ENCODE measurements around the gene RAB36.

The RAB36 gene

GRCh38 chr22:23138584-23139435 is 6.5 kb upstream of the RAB36 start:
- DNase-seq, result no peak

DNA sequence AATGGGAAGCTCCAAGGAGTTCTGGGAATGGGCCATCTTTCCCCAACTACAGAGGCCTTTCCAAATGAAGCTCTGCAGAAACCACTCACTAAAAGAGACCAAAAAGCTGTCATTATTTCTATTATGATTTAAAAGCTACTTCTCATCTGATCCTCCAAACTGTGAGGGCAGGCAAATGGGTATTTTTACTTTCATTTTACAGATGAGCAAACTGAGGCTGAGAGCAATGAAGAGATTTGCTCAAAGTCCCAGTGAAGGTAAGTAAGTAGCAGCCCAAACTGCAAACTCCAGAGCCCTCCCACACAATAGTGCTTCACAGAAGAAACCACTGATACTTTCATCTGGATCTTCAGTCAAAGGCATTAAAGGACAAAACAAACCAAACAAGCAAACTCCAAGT is 4.9 kb upstream of the RAB36 start:
- no peak for DNase-seq

GRCh38 chr22:23142546-23143105 is 2.7 kb upstream of the RAB36 start:
- no peak for DNase-seq

DNA sequence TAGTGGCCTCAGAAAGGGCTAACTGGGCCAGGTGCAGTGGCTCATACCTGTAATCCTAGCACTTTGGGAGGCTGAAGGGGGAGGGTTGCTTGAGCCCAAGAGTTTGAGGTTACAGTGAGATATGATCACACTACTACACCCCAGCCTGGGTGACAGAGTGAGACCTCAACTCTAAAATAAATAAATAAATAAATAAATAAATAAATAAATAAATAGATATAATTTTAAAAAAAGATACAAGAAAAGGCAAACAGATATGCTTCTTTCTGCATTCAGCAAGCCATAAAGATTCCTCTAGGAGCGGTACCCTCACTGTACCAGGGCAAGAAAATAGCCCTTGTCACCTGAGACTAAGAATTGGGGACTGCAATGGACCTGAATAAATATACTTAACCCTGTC is 2.2 kb upstream of the RAB36 start:
- DNase-seq, result no peak

- DNase-seq, result no peak
These were observed 845 bp upstream of the RAB36 start for GRCh38 chr22:23144432-23144831.

GRCh38 chr22:23145878-23146470 is 697 bp downstream of the RAB36 start:
- no peak for DNase-seq

DNA sequence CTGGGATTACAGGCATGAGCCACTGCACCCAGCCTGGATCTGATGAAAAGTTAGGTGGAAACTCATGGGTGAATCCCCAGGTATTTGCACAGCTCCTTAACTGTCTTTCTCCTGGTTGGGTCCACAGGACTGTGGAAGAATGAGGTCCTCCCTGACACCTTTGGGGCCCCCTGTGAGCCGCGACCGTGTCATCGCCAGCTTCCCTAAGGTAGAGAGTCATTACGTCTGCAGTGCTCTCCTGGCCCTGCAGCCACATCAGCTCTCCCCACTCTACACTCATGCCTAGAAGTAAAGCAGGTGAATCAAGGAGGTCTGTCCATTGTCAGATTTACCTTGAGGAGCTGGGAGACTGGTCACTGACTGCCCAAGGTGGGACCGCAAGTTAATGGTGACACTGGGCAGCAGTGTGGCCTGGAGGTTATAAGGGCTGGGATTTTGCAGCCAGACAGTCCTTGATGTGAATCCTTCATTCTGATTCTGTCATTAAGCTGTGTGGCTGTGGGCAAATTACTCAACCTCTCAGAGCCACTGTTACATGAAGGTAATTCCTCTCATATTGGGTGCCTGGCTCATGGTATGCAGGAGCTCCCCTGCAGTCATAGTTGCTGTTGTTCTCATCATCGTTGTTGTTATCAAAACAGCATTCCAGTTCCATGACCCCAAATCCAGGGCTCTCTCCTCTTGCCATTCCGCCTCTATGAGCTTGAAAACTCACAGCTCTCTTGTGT is 1.4 kb downstream of the RAB36 start:
- DNase-seq, result no peak

GRCh38 chr22:23147617-23148387 is 2.5 kb downstream of the RAB36 start:
- DNase-seq, result no peak

DNA sequence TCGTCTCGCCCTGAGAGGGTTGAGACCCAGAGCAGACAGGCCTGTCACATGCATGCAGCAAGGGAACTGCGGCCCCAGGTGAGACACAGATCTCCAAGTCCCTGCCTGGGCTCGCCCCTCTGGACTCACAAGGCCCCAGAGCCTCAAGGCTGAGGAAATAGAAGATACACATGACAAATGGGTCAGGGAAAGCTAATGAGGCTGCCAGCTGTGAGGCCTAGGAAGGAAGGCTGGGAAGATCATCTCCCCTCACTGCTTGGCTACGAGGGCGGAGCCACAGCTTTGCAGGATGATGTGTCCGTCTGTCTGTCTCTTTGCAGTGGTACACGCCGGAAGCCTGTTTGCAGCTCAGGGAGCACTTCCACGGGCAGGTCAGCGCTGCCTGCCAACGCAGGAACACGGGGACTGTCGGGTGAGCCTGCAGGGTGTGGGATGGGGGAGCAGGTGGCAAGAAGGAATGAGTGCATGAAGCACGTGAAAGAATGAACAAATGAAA is 4.5 kb downstream of the RAB36 start:
- DNase-seq, result no peak

- no peak for DNase-seq
These were observed 5.5 kb downstream of the RAB36 start for GRCh38 chr22:23150762-23151161.

- DNase-seq, result no peak
These were observed 6.5 kb downstream of the RAB36 start for GRCh38 chr22:23151827-23152226.

GRCh38 chr22:23152238-23153114 is 7.2 kb downstream of the RAB36 start:
- DNase-seq, result no peak

DNA sequence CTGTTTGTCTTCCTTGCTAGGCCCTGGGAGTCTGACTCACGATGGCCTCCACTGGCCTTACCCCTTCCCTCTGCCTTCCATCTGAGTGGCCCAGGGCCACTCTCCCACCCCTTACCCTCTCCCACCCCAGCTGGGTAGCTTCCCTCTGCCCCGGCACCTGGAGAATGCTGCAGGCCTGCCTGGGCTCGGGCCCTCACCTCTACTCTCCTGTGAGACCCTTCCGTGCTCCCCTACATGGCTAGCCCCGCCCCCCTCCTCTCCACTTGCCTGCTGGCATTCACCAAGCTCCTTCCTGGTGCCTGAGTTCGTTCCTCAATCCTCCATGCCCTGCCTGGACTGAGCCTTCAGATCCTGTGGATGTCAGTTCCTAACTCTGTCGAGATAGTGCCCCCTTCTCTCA is 8.7 kb downstream of the RAB36 start:
- DNase-seq, result no peak

DNA sequence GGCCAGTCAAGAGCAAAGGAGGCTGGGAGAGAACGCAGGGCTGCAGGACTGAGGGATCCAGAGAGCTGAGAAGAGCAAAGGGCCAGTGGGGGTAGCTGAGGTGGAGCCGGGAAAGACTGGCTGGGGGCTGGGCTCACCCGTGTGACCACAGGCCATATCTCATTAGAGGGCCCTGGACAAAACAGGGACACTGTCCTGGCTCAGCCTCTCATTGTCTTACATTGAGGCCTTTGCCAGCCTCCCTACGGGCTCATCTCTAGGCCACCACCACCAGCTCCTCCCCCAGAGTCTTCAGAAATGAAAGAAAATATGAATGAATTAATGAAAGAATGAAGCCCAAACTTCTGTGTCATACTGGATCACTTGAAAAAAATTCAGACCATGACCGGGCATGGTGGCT is 9.2 kb downstream of the RAB36 start:
- no peak for DNase-seq

DNA sequence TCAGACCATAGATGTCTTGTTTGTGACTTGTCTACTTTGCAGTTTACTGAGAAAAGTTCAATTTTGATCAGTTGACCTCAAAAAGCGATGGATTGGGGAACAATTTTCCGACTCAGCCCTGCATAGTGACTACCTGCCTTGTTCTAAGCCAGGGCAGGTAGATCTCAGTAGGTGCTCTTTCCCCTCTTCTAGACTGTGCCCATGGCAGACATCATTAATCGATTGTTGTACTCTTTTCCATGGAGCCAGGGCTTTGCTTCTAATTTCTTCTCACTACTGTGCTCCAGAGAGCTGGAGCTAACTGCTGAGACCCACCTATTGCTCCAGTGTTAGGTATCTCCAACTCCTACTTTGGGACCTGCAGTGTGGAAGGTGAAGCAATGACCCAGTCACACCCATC is 9.9 kb downstream of the RAB36 start:
- no peak for DNase-seq

DNA sequence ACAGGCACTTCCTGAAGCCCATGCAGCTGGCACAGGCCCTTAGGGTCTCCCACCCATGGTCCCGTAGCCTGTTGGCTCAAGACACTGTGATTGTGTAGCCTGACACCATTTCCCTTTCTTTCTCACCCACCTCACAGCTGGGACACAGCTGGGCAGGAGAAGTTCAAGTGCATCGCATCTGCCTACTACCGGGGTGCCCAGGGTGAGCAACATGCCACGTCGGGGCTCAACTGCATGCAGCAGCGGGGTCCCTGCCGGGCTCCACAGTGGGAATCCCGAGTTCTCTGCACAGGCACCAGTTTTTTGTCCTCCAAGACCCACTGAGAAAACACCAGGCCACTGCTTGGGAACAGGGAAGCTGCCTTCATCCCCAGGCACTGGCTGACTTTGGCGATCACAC is 10.6 kb downstream of the RAB36 start:
- DNase-seq, result no peak

GRCh38 chr22:23156286-23156685 is 11.0 kb downstream of the RAB36 start:
- no peak for DNase-seq

DNA sequence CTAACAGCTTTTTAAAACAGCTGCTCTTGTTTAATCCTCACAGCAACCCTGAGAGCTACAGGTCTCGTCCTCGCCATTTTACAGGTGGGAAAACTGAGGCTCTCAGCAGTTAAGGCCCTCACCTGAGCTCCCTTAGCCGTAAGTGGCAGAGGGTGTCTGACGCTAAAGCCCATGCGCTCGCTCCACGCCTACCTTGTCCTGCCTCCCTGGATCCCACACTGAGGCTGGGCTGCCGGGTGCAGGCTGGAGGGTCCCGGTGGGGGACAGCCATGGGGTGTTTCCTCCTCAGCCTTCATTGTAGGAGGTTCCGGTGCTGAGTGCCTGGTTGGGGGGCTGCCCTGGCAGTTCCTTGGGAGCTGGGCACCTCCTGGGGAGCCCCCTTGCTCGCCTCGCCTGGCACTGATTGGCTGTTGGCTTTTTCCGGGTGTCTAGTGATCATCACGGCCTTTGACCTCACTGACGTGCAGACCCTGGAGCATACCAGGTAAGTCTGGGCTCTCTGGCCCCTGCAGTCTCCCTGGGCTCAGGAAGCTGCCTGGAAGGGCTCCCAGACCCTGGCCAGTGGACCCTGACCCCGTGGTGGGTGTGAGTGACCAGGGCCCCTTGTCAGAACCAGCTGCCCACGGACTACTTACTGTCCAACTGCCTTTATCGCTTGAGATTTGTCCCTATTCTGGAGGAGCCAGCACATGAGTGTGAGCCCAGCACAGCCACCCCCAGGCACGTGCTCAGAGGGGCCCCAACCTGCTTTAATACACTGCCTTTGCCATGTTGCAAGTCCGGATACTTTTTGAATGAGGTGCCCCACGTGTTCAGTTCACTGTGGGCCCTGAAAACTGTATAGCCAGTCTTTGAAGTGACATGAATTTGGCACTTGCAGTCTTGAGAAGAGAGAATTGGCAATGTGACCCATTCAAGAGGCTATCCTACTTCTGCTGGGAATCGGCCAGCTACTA is 12.6 kb downstream of the RAB36 start:
- DNase-seq, result no peak

- DNase-seq, result no peak
These were observed 13.4 kb downstream of the RAB36 start for GRCh38 chr22:23158516-23159290.

DNA sequence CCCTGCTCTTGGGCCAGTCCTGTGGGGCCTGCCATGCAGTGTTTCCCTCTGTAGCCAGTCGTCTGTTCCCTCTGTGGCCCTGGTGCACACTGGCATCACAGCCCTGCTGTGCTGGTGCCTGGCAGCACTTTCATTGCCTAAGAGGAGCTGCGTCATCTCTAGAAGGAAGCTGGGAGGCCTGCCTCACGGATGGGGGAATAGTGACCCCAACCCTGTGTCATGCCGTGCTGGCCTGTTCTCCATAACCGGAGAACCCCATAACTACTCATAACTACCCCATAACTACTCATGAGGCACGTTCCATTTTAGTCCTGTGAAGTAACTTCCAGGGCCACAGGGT is 14.0 kb downstream of the RAB36 start:
- DNase-seq, result no peak

All from T-helper 9 cell (primary cell).